SU-DHL-6 (cell line): ENCODE results near the gene SHISAL1.

Experiments used
- H2AFZ ChIP-seq: fragments of 200-600 bp; sonication (generic); 2 replicates; pipeline ENCODE4 v1.6.1; 2014; ENCODE audit warnings: low read depth, mild to moderate bottlenecking, moderate library complexity, mixed read lengths, antibody characterized with exemption, low read length; ENCODE audit not compliant: severe bottlenecking
- H3F3A ChIP-seq: fragments of 200-600 bp; shearing (Covaris generic); 2 replicates; pipeline ENCODE4 v1.6.0; 2016; ENCODE audit warnings: antibody characterized with exemption, mild to moderate bottlenecking; ENCODE audit not compliant: insufficient read depth
- H3K27ac ChIP-seq: fragments of 200-600 bp; sonication (generic); 2 replicates; pipeline ENCODE4 v1.5.1; 2016; ENCODE audit warnings: low read depth, mild to moderate bottlenecking, low read length, moderate library complexity, mixed read lengths
- H3K27me3 ChIP-seq: fragments of 200-600 bp; sonication (generic), shearing (Covaris generic); 2 replicates; pipeline ENCODE4 v1.6.0; 2014; ENCODE audit warnings: mild to moderate bottlenecking, low read length
- H3K36me3 ChIP-seq: fragments of 200-600 bp; sonication (generic); 2 replicates; pipeline ENCODE4 v1.6.1; 2014; ENCODE audit warnings: mild to moderate bottlenecking, low read length, mixed read lengths
- H3K4me2 ChIP-seq: fragments of 300-600, 200-600 bp; shearing (Covaris generic), sonication (generic); 2 replicates; pipeline ENCODE4 v1.6.0; 2014; ENCODE audit warnings: low read length, low read depth, mild to moderate bottlenecking; ENCODE audit not compliant: poor library complexity, severe bottlenecking
- H3K4me3 ChIP-seq: fragments of 200-600 bp; sonication (generic); 2 replicates; pipeline ENCODE4 v1.5.1; 2014; ENCODE audit warnings: antibody characterized with exemption, low read length, mild to moderate bottlenecking, mixed read lengths; ENCODE audit not compliant: insufficient read depth, poor library complexity, severe bottlenecking
- H3K79me2 ChIP-seq: fragments of 200-600 bp; sonication (generic); 2 replicates; pipeline ENCODE4 v1.6.1; 2014; ENCODE audit warnings: mild to moderate bottlenecking, low read length, moderate library complexity; ENCODE audit not compliant: insufficient read depth
- H3K9ac ChIP-seq: fragments of 200-600 bp; sonication (generic); 2 replicates; pipeline ENCODE4 v1.7.0; 2014; ENCODE audit warnings: mild to moderate bottlenecking, low read length
- H3K9me2 ChIP-seq: fragments of 200-600 bp; sonication (generic); replicated peaks from 2 replicates; pipeline ENCODE4 v1.6.1; 2014; ENCODE audit warnings: low read length; ENCODE audit not compliant: insufficient read depth
- H3K9me3 ChIP-seq: fragments of 200-600 bp; sonication (generic); 2 replicates; pipeline ENCODE4 v1.6.1; 2014; ENCODE audit warnings: low read length, mixed read lengths; ENCODE audit not compliant: insufficient read depth
- H4K20me1 ChIP-seq: fragments of 200-600 bp; sonication (generic); 2 replicates; pipeline ENCODE4 v1.6.1; 2014; ENCODE audit warnings: low read depth, mild to moderate bottlenecking, antibody characterized with exemption, low read length, moderate library complexity, mixed read lengths
- EZH2phosphoT487 ChIP-seq: fragments of 200-600 bp; sonication (generic), shearing (Covaris generic); conservative IDR thresholded peaks from 2 replicates; pipeline ENCODE4 v1.6.1; 2018; ENCODE audit warnings: mild to moderate bottlenecking, antibody characterized with exemption, low read length, moderate library complexity, mixed read lengths
- TF ChIP-seq, protein P1 (sequence below): fragments of 200-600 bp; sonication (generic); IDR thresholded peaks from one replicate; pipeline ENCODE4 v1.5.1; 2017; ENCODE audit warnings: antibody characterized with exemption, mild to moderate bottlenecking, low read length, moderate library complexity; ENCODE audit not compliant: insufficient read depth, poor library complexity, severe bottlenecking

Gene SHISAL1

DNA sequence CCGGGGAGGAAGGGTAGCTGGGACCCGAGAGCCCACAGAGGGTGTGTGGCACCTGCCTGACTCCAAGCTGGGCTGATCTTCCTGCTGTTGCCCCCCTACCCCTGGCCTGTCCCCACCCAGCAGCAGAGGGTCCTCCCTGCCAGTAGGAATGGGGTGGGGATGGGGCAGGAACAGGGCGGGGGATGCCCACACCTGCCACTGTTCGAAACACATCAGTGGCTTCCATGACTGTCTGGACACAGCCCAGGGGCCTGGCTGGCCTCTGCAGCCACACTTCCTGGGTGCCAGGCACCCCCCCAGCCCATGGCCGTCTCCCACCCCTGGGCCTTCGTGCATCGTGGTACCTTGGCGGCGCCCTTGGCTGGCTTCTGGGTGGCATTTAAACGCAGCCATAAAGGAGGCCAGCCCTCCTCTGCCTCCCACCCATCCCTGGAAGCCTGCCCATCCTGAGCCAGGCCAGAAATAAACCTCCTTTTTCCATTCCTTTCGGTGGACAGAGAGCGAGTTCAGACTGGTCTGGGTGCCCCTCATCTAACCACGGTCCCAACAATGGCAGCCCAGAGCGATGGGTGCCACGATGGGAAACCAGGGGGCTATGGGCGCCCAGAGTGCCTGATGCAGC lies 745 bp upstream of the SHISAL1 start:
- Histone ChIP-seq H4K20me1 (no peaks in the 10 kb centered on the region), H3K9ac (no peak overlapping the region), H3K9me2 (no peaks in the 10 kb centered on the region), H3K9me3 (no peaks in the 10 kb centered on the region), H3K4me2 (no peak overlapping the region), H2AFZ (no peak overlapping the region), H3K36me3 (no peaks in the 10 kb centered on the region), H3F3A (no peaks in the 10 kb centered on the region), H3K4me3 (no peak overlapping the region), H3K27me3 (no peaks in the 10 kb centered on the region), H3K27ac (no peak overlapping the region), H3K79me2 (no peaks in the 10 kb centered on the region)
- TF ChIP-seq, protein P1, sequence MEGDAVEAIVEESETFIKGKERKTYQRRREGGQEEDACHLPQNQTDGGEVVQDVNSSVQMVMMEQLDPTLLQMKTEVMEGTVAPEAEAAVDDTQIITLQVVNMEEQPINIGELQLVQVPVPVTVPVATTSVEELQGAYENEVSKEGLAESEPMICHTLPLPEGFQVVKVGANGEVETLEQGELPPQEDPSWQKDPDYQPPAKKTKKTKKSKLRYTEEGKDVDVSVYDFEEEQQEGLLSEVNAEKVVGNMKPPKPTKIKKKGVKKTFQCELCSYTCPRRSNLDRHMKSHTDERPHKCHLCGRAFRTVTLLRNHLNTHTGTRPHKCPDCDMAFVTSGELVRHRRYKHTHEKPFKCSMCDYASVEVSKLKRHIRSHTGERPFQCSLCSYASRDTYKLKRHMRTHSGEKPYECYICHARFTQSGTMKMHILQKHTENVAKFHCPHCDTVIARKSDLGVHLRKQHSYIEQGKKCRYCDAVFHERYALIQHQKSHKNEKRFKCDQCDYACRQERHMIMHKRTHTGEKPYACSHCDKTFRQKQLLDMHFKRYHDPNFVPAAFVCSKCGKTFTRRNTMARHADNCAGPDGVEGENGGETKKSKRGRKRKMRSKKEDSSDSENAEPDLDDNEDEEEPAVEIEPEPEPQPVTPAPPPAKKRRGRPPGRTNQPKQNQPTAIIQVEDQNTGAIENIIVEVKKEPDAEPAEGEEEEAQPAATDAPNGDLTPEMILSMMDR: no peak
- no peak for TF ChIP-seq EZH2phosphoT487

DNA sequence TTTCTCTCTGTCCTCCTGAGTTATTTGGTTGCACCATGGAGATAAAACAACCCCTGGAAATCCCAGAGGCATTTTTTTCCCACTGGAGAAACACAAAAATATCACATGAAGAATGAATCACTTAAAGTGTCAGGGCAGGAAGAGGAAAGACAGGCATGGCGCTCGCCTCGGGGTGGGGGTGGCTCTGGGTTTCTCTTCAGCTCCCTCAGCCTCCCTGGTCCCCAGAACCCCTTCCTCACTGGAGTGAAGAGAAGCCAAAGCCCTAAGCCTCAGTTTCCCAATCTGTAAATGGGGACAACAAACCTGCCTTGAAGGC lies 938 bp downstream of the SHISAL1 start:
- no peak overlapping the region for H2AFZ ChIP-seq
- H3K27ac ChIP-seq: no peak overlapping the region
- no peaks in the 10 kb centered on the region for H3K27me3 ChIP-seq
- H3K9me3 ChIP-seq: no peaks in the 10 kb centered on the region
- no peak overlapping the region for H3K9ac ChIP-seq
- H3K4me2 ChIP-seq: no peak overlapping the region
- H3K9me2 ChIP-seq: no peaks in the 10 kb centered on the region
- H3F3A ChIP-seq: no peaks in the 10 kb centered on the region
- no peaks in the 10 kb centered on the region for H3K79me2 ChIP-seq
- no peaks in the 10 kb centered on the region for H4K20me1 ChIP-seq
- H3K36me3 ChIP-seq: no peaks in the 10 kb centered on the region
- no peak overlapping the region for H3K4me3 ChIP-seq
- TF ChIP-seq EZH2phosphoT487: no peak
- TF ChIP-seq, protein P1: no peak

DNA sequence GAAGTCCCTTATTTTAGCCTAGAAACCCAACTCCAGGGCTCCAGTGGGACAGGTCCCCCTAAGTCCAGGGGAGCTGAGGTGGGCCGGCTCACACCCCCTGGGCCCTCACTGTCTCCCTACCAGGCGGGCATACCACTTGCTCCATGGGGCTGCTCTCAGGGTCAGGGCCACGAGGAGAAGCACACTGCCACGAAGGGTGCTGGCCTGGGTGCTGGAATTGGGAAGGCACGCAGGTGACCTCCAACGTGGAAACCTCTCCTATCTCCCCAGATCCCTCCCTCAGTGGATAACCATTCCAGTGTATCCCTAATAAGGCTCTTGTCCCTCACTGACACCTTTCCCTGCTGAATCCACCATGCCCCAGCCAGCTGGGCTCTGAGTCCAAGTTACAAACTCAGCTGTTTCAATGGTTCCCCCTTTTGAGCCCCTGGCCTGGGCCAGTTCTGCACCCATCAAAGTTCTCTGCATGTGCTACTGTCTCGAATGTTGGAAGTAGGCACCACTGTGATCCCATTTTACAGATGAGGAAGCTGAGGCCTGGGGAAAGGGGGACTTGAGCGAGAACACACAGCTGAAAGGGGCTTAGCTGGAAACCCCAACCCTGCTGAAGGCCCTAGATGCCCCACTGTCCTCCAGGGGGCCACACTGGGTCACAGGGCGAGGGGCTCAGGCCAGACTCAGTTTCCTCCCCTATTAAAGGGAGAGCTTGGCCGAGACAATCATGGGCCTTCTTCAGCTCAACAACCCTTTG lies 1.5 kb downstream of the SHISAL1 start:
- Histone ChIP-seq H3K4me3 (no peak overlapping the region), H3K27me3 (no peaks in the 10 kb centered on the region), H4K20me1 (no peaks in the 10 kb centered on the region), H2AFZ (no peak overlapping the region), H3K27ac (no peak overlapping the region), H3K79me2 (no peaks in the 10 kb centered on the region), H3K9me2 (no peaks in the 10 kb centered on the region), H3K9me3 (no peaks in the 10 kb centered on the region), H3K4me2 (no peak overlapping the region), H3K9ac (no peak overlapping the region), H3K36me3 (no peaks in the 10 kb centered on the region), H3F3A (no peaks in the 10 kb centered on the region)
- no peak for TF ChIP-seq EZH2phosphoT487
- TF ChIP-seq, protein P1: no peak
